HUES48 (cell line): ENCODE results near the gene VMP1.
"Not testable (repeated sequence)": the region's sequence is repeated elsewhere in the genome, so short reads cannot be mapped to it uniquely, and the experiment has no call there.

Experiments used
- H3K27ac ChIP-seq: one replicate; pipeline ENCODE4 v1.7.0; 2013; ENCODE audit warnings: low read depth, low read length, inconsistent platforms
- H3K27me3 ChIP-seq: 2 replicates; pipeline ENCODE4 v1.6.1; 2013; ENCODE audit warnings: mild to moderate bottlenecking, low read length; ENCODE audit not compliant: control insufficient read depth, insufficient read depth
- H3K36me3 ChIP-seq: 2 replicates; pipeline ENCODE4 v1.6.1; 2013; ENCODE audit warnings: low read length; ENCODE audit not compliant: control insufficient read depth, insufficient read depth
- H3K4me1 ChIP-seq: 2 replicates; pipeline ENCODE4 v1.6.1; 2013; ENCODE audit warnings: mild to moderate bottlenecking, low read length; ENCODE audit not compliant: control insufficient read depth, insufficient read depth
- H3K4me3 ChIP-seq: 2 replicates; pipeline ENCODE4 v1.5.1; 2013; ENCODE audit warnings: mild to moderate bottlenecking, low read depth, low read length
- H3K9ac ChIP-seq: 2 replicates; pipeline ENCODE4 v1.6.1; 2013; ENCODE audit warnings: mild to moderate bottlenecking, low read depth, low read length, moderate library complexity
- H3K9me3 ChIP-seq: 2 replicates; pipeline ENCODE4 v1.6.1; 2013; ENCODE audit warnings: low read length; ENCODE audit not compliant: control insufficient read depth, insufficient read depth

The VMP1 gene

GRCh38 chr17:59753522-59754467, 46.3 kb downstream of the VMP1 start:
- Histone ChIP-seq H3K4me3 (no peak overlapping the region), H3K9ac (peak overlapping the region; percentile 2; the same call in 1 of the 2 replicates), H3K4me1 (peaks cover 24% of the 10 kb centered on the region), H3K27ac (peak overlapping the region; percentile 90), H3K27me3 (no peaks in the 10 kb centered on the region), H3K9me3 (no peaks in the 10 kb centered on the region), H3K36me3 (peaks cover 4% of the 10 kb centered on the region; the same call in 1 of the 2 replicates)

- no peak overlapping the region for H3K9ac ChIP-seq
- peak overlapping the region; percentile 90 for H3K27ac ChIP-seq
- no peak overlapping the region for H3K4me3 ChIP-seq
These were observed 47.1 kb downstream of the VMP1 start for GRCh38 chr17:59754552-59754951.

GRCh38 chr17:59755069-59755468, 47.6 kb downstream of the VMP1 start:
- H3K4me1 ChIP-seq, result peaks cover 24% of the 10 kb centered on the region
- H3K27me3 ChIP-seq, H3K9me3 ChIP-seq, H3K36me3 ChIP-seq, H3K4me3 ChIP-seq, H3K9ac ChIP-seq: not testable (repeated sequence)
- H3K27ac ChIP-seq, result peak overlapping the region; percentile 90

More at GRCh38 chr17:59754552-59754951, 47.1 kb downstream of the VMP1 start:
- peaks cover 4% of the 10 kb centered on the region; the same call in 1 of the 2 replicates for H3K36me3 ChIP-seq
- H3K9me3 ChIP-seq, result no peaks in the 10 kb centered on the region
- H3K27me3 ChIP-seq, result no peaks in the 10 kb centered on the region
- H3K4me1 ChIP-seq, result peaks cover 24% of the 10 kb centered on the region

GRCh38 chr17:59756236-59756818, 48.9 kb downstream of the VMP1 start:
- Histone ChIP-seq H3K36me3 (peaks cover 4% of the 10 kb centered on the region; the same call in 1 of the 2 replicates), H3K4me3 (no peak overlapping the region), H3K4me1 (peaks cover 24% of the 10 kb centered on the region), H3K27me3 (no peaks in the 10 kb centered on the region), H3K27ac (peak overlapping the region; percentile 84), H3K9ac (peak overlapping the region; percentile 37; the same call in 1 of the 2 replicates), H3K9me3 (no peaks in the 10 kb centered on the region)

- H3K9ac ChIP-seq, result no peak overlapping the region
- H3K27ac ChIP-seq, result no peak overlapping the region
- no peaks in the 10 kb centered on the region for H3K27me3 ChIP-seq
- peaks cover 4% of the 10 kb centered on the region; the same call in 1 of the 2 replicates for H3K36me3 ChIP-seq
- no peaks in the 10 kb centered on the region for H3K9me3 ChIP-seq
- H3K4me3 ChIP-seq, result no peak overlapping the region
- peaks cover 32% of the 10 kb centered on the region for H3K4me1 ChIP-seq
These were observed 49.6 kb downstream of the VMP1 start for GRCh38 chr17:59757043-59757442.

GRCh38 chr17:59757470-59757869, 50.0 kb downstream of the VMP1 start:
- no peaks in the 10 kb centered on the region for H3K9me3 ChIP-seq
- no peak overlapping the region for H3K9ac ChIP-seq
- no peak overlapping the region for H3K4me3 ChIP-seq
- no peak overlapping the region for H3K27ac ChIP-seq
- H3K36me3 ChIP-seq, result peaks cover 4% of the 10 kb centered on the region; the same call in 1 of the 2 replicates
- H3K4me1 ChIP-seq, result peaks cover 34% of the 10 kb centered on the region
- H3K27me3 ChIP-seq, result no peaks in the 10 kb centered on the region

GRCh38 chr17:59757881-59758385, 50.5 kb downstream of the VMP1 start:
- no peak overlapping the region for H3K9ac ChIP-seq
- peaks cover 34% of the 10 kb centered on the region for H3K4me1 ChIP-seq
- no peak overlapping the region for H3K4me3 ChIP-seq
- H3K9me3 ChIP-seq, result no peaks in the 10 kb centered on the region
- H3K27ac ChIP-seq, result no peak overlapping the region
- no peaks in the 10 kb centered on the region for H3K27me3 ChIP-seq
- peaks cover 4% of the 10 kb centered on the region; the same call in 1 of the 2 replicates for H3K36me3 ChIP-seq

- H3K36me3 ChIP-seq, H3K27me3 ChIP-seq, H3K4me3 ChIP-seq, H3K9ac ChIP-seq, H3K9me3 ChIP-seq, H3K27ac ChIP-seq: not testable (repeated sequence)
- peaks cover 29% of the 10 kb centered on the region for H3K4me1 ChIP-seq
These were observed 51.7 kb downstream of the VMP1 start for GRCh38 chr17:59758998-59759651.

GRCh38 chr17:59760160-59760559, 52.7 kb downstream of the VMP1 start:
- Histone ChIP-seq H3K9me3 (no peaks in the 10 kb centered on the region), H3K27ac (no peak overlapping the region), H3K4me1 (peaks cover 22% of the 10 kb centered on the region), H3K27me3 (no peaks in the 10 kb centered on the region), H3K4me3 (no peak overlapping the region), H3K9ac (no peak overlapping the region), H3K36me3 (peaks cover 7% of the 10 kb centered on the region)

GRCh38 chr17:59761385-59762048, 54.1 kb downstream of the VMP1 start:
- H3K27ac ChIP-seq, result peak overlapping the region; percentile 75
- H3K27me3 ChIP-seq, result no peaks in the 10 kb centered on the region
- H3K4me3 ChIP-seq, result no peak overlapping the region; the same call in 1 of the 2 replicates
- H3K4me1 ChIP-seq, result peaks cover 14% of the 10 kb centered on the region
- H3K36me3 ChIP-seq, result peaks cover 12% of the 10 kb centered on the region
- H3K9ac ChIP-seq, result no peak overlapping the region
- no peaks in the 10 kb centered on the region for H3K9me3 ChIP-seq
